Mesothelial cell of epicardium (in vitro differentiated cells): ENCODE results near the gene CD59. TPM values are rescaled to one million over a fixed set of nuclear protein-coding genes. Genes with fewer than 3 reads are reported as not detected.
"Not testable (repeated sequence)": the region's sequence is repeated elsewhere in the genome, so short reads cannot be mapped to it uniquely, and the experiment has no call there.

ENCODE experiments used
- DNase-seq, 2 experiments: peaks; one replicate each; pipeline ENCODE4 v3.0.0; 2021; ENCODE audit warnings: low spot score in 2 of 2; ENCODE audit not compliant: unreplicated experiment in 2 of 2
- H3K27ac Mint-ChIP-seq: 2 replicates; pipeline ENCODE4 v1.8.0; 2021; ENCODE audit warnings: mixed read lengths
- H3K27me3 Mint-ChIP-seq: 2 replicates; pipeline ENCODE4 v1.8.0; 2021; ENCODE audit warnings: low read depth, mixed read lengths
- H3K36me3 Mint-ChIP-seq: 2 replicates; pipeline ENCODE4 v1.8.0; 2021; ENCODE audit warnings: mixed read lengths
- H3K4me1 Mint-ChIP-seq: 2 replicates; pipeline ENCODE4 v1.8.0; 2021; ENCODE audit warnings: mixed read lengths
- H3K4me3 Mint-ChIP-seq: 2 replicates; pipeline ENCODE4 v1.8.0; 2021; ENCODE audit warnings: mild to moderate bottlenecking, moderate library complexity, mixed read lengths
- H3K9me3 Mint-ChIP-seq: 2 replicates; pipeline ENCODE4 v1.8.0; 2021; ENCODE audit warnings: mixed read lengths
- CTCF ChIP-seq: fragments of 200-600 bp; sonication (generic); IDR thresholded peaks from one replicate; pipeline ENCODE4 v1.5.0; 2021; ENCODE audit warnings: antibody characterized with exemption; ENCODE audit not compliant: unreplicated experiment
- total RNA-seq: library from RNA; stranded (reverse); gene quantifications from 3 replicates; pipeline ENCODE4 v1.2.1, GENCODE V29; 2021

CD59 gene
- total RNA-seq, 1 donor from 2014 or later = 162 TPM

- Mint-ChIP-seq H3K27me3 (no peaks in the 10 kb centered on the region), H3K4me1 (peaks cover 23% of the 10 kb centered on the region), H3K27ac (no peak overlapping the region), H3K4me3 (peak overlapping the region; percentile 86), H3K9me3 (no peaks in the 10 kb centered on the region), H3K36me3 (peaks cover 7% of the 10 kb centered on the region)
- DNase-seq = no peak
- no peak for TF ChIP-seq CTCF
Measured at GRCh38 chr11:33733980-33734379, 2.2 kb downstream of the CD59 start.

GRCh38 chr11:33731723-33732531 is 4.3 kb downstream of the CD59 start:
- no peak for TF ChIP-seq CTCF
- H3K27ac Mint-ChIP-seq = no peak overlapping the region
- H3K4me1 Mint-ChIP-seq = peaks cover 20% of the 10 kb centered on the region
- no peak for DNase-seq
- H3K9me3 Mint-ChIP-seq = peaks cover 6% of the 10 kb centered on the region
- H3K4me3 Mint-ChIP-seq = no peak overlapping the region
- no peaks in the 10 kb centered on the region for H3K27me3 Mint-ChIP-seq
- peaks cover 26% of the 10 kb centered on the region for H3K36me3 Mint-ChIP-seq

- DNase-seq = no peak
- peaks cover 17% of the 10 kb centered on the region for H3K4me1 Mint-ChIP-seq
- peaks cover 34% of the 10 kb centered on the region for H3K36me3 Mint-ChIP-seq
Measured at GRCh38 chr11:33730716-33731115, 5.5 kb downstream of the CD59 start.

GRCh38 chr11:33729072-33729664 is 7.1 kb downstream of the CD59 start:
- H3K36me3 Mint-ChIP-seq = peaks cover 37% of the 10 kb centered on the region
- peaks cover 17% of the 10 kb centered on the region for H3K4me1 Mint-ChIP-seq
- not testable (repeated sequence) for H3K4me3 Mint-ChIP-seq, H3K27ac Mint-ChIP-seq, H3K9me3 Mint-ChIP-seq, DNase-seq, H3K27me3 Mint-ChIP-seq

More at GRCh38 chr11:33730716-33731115, 5.5 kb downstream of the CD59 start:
- H3K4me3 Mint-ChIP-seq = no peak overlapping the region
- H3K9me3 Mint-ChIP-seq = peaks cover 6% of the 10 kb centered on the region
- no peak for TF ChIP-seq CTCF
- no peaks in the 10 kb centered on the region for H3K27me3 Mint-ChIP-seq
- H3K27ac Mint-ChIP-seq = no peak overlapping the region

GRCh38 chr11:33727539-33727938 is 8.7 kb downstream of the CD59 start:
- H3K27me3 Mint-ChIP-seq, H3K9me3 Mint-ChIP-seq, H3K4me3 Mint-ChIP-seq, DNase-seq, H3K27ac Mint-ChIP-seq: not testable (repeated sequence)
- peaks cover 19% of the 10 kb centered on the region for H3K4me1 Mint-ChIP-seq
- H3K36me3 Mint-ChIP-seq = peaks cover 36% of the 10 kb centered on the region

GRCh38 chr11:33725496-33725895 is 10.7 kb downstream of the CD59 start:
- peaks cover 17% of the 10 kb centered on the region for H3K4me1 Mint-ChIP-seq
- no peak overlapping the region for H3K4me3 Mint-ChIP-seq
- H3K27me3 Mint-ChIP-seq = no peaks in the 10 kb centered on the region
- DNase-seq = no peak
- peaks cover 34% of the 10 kb centered on the region for H3K36me3 Mint-ChIP-seq
- peaks cover 6% of the 10 kb centered on the region for H3K9me3 Mint-ChIP-seq
- H3K27ac Mint-ChIP-seq = no peak overlapping the region
- no peak for TF ChIP-seq CTCF
